Activated T-cell treated with anti-CD3 and anti-CD28 coated beads for 48 hours (primary cell): ENCODE results near the gene TBC1D24.
A peak's percentile ranks its signal among the peaks of the same experiment; 100 is the strongest.

Experiments
- DNase-seq: peaks from one replicate; pipeline ENCODE4 v3.0.0-alpha.2; 2020; ENCODE audit warnings: low read depth

The TBC1D24 gene

DNA sequence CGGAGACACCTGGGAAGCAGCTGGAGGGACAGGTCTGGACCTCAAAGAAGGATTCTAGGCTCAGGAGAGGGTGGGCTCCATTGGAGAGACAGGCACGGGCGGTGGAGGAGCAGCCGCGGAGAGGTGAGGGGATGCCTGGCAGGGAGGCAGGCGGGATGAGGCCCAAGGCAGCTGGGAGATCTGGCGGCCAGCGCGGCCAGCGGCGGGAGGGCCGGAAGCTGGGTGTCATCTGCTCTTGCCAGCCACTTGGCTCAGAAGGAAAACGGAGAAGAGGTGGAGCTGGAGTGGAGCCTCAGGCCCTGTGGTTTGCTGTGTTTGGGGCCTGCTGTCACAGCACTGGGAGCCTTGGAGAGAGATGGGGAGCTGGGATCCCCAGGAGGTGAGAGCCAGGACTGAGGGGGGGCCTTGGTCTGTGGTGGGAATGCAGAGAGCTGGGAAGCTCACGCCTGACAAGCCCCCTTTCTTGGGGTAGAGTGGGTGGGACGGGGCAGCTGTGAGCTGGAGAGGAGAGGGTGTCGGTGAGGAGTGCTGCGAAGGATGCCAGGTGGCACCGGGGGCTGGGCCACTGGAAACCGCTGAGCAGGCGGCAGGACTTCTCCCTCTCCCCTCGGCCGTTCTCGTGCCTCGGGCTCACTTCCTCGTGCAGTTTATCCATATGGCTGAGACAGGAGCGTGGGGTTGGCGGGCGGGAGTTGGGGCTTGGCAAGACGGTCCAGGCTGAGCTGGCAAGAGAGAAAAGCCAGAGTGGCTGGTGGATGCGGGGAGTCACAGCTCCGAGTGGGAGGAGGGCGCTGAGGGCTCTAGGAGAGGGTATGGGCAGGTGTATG, 8.0 kb downstream of the TBC1D24 start:
- DNase-seq, result no peak

DNA sequence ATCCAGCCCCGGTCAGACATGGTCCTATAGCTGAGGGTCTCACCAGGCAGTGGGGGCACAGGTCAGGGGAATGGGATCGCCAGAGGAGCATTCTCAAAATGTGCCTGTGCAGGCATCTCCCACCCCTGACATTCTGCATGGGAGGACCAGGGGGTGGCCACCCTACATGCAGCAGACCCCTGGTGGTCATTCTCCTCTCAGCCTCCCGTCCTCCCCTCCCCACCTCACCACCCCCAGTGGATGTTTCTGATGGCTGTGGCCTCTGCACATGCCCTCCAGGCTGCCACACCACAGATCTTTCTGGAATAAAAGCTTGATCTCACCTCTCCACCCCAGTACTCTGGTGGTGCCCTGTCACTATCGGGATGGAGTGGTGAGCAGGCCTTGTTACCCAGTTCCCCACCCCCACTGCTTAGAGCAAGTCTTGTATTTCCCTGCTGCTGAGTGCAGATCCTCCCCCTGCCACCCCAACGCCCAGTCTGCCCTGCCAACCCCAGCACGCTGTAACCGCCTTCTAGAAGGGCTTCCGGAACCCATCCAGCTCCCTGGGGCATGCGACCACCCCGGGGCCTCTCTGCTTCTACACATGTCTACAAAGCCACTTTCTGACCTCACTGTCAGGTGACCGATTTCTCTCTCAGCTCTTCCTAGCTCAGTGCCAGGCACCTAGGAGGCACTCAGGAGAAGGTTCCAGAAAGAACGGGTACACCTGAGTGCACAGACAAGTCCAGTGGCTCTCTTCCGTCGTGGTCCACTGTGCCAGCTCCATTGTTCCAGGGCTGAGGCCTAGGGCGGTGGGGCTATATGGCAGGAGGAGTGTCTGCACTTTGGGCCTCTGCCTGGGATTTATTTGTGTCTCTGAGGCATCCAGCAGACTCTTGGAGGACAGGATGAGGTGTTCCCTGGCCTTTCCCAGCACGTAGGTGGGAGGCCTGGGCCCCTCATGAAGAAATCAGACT, 9.3 kb downstream of the TBC1D24 start:
- no peak for DNase-seq

DNA sequence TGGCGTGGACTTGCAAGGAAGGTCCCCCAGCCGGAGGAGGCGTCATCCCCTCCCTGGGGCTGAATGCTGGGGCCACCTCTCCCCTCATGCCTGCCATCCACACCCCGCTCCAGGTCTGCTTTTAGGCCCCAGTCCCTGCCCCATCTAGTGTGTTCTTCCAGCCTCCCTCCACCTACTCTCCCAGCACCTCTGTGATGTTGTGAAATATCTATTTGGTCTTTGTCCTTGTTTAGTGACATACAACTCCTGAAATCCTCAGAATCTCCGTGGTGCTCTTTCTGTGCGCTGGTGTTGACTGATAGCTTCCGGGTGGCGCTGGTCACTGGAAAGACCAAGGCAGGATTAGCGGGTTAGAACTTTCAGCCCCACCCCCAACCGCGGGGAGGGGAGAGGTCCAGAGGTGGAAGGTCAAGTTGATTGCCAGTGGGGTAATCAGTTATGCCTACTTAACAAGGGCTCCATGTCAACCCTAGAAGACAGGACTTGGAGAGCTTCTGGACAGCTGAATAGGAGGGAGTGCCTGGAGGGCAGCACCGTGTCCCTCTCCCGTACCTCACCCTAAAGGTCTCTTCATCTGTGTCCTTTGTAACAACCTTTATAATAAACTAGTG, 10.1 kb downstream of the TBC1D24 start:
- no peak for DNase-seq

DNA sequence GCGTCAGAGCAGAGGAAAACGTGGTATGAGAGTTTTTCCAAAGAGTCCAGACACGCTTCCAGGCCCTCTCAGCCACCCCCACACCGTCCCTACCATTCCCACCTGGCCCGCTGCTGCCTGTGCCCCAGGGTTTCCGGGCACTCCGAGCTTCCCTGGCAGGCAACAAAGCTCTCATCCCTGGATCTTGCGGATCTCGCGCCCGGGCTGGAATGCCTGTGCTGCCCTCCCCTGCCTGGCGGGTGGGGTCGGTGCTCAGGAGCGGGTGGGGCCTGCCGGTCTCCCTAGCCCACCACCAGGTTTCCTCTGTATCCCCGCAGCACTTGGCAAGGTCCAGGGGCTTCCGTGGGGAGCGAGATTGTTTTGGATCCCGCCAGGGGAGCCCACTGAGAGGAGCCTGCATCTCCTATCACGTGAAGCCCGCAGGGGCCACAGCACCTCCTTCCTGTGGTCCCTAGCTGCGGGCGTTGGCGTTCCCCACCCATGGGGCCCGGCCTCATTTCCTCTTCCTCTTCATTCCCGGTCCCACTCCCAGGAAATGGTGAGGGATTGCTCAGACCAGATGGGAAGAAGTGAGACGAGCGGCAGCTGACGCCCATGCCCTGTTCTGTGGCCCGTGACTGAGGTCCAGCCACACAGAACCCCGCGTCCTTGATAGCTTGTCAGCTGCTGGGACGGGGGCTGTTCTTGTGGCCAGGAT, 11.0 kb downstream of the TBC1D24 start:
- DNase-seq, result no peak

DNA sequence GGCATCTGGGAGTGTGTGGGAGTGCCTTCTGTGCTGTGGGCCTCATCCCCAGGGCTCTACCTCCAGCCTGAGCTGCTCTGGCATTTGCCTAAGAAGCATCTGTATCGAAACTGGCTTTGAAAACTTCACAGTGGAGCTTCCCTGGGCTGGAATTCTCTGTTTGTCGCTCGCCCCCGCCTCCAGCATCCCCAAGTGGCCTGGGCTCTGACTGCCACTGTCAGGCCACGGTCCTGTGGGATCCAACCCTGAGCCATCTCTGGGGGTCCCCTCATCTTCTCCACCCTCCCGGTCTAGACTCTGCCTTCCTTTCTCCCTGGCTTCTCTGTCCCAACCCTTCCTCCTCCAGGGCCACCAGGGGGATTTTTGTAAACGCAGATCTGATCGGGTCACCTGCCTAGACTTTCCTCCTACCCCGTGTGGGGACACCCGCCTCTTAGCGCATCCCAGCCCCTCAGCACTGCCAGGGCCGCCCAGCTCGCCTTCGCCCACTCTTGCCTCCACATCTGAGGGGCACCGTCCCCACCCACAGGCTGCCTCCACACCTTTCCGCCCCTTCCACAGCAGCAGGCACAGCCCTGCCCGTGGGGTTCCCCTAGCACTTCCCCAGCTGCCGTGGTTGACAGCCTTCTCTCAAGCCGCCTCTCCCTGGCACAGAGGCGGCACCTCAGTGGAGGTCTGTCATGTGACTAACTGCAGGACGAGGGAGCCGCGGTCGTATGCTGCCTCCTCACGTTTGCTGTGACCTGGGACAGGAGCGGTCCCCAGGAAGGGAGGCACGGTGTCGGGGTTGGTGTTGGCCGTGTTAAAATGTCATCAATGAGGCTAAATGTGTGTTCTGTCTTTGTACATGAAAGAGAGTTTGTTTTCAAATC, 12.0 kb downstream of the TBC1D24 start:
- peak; percentile 59 for DNase-seq

DNA sequence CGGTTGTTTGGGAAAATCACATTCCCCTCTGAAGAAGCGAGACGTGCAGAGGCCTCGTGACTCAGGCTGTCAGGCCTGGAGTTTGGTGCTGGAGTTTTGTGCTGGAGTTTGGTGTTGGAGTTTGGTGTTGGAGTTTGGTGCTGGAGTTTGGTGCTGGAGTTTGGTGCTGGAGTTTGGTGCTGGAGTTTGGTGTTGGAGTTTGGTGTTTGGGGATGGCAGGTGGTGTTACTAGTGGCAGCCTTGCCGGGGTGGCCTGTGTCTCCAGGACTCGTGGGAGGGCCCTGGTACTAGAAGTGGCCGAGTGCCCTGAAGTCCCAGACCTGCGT, 12.6 kb downstream of the TBC1D24 start:
- DNase-seq, result no peak

DNA sequence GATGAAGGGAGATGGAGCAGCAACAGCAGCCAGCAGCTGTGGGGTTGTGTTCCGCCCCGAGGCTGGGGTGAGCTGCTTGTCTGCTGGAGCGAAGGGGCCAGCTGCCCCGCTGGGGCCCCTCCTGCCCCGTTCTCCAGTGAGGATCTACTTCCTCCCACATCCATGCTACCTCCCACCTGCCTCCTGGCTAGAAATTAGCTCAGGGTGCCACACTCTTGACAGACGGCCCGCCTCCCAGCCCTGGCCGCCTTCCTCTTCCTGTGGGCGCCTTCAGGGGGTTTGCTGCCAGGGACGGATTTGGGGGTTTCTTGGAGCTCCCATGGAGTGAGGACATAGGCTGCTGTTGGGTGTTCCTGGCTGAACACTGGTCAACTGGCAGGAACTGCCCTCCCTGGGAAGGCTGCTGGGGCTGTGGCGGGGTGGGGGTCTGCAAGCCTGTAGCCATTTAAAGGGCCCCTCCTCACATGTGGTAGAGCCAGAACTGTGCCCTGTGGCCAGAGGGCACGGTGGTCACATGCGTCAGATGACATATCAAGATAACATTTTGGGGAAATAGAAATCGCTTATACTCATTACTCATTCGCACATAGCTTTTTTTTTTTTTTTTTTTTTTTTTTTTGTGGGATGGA, 13.1 kb downstream of the TBC1D24 start:
- DNase-seq, result no peak

DNA sequence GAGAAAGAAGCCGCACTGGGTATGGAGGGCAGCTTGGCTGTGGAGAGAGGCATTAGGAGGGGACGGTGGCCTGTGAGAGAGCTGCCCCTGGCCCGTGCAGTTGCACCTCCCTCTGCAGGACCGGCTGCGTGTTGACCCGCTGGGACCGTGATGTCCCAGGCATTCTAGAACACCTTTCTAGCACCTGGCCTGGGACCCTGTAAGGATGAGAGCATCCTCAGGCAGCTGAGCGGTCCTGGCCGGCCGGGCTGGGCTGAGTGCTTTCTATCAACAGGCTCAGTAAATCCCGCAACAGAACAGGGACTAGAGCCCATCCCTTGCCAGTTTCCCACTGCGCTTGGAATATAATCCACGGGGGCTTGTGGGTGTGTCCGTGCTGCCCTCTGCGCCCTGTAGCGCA, 14.7 kb downstream of the TBC1D24 start:
- DNase-seq, result no peak

DNA sequence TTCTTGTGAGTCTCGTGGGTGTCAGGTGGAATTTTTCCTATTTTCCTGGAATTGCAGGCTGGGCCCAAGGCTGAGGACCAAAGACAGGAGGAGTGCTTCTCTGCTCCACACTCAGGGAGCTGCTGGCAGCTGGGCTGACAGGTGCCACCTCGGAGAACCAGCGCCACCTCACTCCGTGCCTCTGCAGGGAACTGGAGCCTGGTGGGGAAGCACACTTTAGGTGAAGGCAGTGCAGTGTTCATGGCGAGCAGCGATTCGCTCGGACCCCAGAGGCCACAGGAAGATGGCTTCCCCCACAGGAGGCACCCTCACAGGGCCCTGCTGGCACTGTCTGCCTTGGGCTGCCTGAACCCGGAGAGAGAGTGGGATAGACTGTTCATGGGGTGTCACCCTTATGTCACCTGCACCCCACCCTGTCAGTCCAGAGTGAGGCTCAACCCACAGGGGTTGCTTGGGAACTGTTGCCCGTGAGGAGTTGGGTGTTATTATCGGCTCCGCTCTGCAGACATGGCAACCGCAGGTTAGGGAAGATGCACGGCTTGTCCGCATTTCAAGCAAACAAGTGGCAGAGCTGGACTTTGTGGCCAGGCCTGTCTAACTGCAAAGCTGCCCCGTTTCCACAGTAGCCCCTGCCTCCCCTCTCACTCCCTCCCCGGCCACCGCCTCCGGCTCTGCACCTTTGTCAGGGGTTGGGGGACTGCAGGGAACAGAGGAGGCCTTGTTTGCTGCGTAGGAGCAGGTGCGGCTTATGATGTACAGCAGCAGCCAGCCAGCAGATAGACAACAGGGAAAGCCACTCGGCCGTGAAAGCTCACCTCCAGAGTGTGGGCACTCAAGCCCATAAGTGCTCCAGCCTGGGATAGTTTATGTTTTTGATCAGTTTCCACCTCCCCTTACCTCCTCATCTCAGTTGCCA, 15.5 kb downstream of the TBC1D24 start:
- no peak for DNase-seq

DNA sequence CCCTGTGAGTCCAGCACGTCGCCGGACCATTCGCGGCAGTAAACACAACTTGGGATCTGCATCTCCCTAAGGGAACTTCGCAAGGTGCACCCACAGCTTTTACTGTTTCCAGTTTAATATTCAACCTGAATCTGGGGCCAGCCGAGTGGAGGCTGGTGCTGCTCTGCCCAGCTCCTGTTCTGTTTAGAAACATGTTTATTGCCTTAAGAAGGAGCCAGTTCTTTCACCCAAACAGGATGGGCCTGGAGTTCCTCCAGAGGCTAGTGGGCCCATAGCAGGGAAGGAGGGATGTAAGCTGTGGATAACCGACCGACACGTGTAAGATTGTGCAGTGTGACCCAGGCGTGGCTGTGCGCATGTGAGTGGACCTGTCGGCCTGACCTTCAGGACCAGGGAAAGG, 17.4 kb downstream of the TBC1D24 start:
- no peak for DNase-seq

DNA sequence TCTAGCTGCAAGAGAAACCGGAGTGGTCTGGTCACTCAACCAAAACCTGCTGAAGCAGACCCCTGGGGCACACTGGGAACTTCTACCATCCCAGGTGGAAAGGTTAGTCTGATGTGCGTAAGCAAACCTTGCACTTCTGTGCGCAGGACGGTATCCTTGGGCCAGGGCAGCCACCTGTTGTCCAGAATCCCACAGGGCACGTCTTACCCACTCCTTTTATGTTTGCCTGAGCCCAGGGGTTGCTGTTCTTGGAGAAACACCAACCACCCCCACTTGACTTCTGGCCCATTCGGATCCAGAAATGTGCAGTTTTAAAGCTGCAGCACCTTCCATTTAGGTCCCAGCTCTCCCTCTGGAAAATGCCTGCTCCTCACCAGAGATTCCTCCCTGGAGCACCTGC, 18.7 kb downstream of the TBC1D24 start:
- DNase-seq, result no peak

DNA sequence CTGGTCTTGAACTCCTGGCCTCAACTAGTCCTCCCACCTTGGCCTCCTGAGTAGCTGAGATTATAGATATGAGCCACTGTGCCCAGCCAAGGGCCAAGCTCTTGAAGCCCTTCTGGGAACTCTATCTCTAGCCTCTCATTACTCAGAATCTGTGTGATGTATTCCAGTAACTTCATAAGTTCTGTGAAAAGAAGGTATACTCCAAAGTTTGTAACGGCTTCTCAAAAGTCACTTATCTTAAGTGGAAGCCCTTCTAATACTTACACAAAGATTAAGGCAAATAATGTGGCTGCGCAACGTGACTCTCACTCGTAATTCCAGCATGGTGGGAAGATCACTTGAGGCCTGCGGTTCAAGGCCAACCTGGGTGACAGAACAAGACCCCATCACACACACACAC, 19.7 kb downstream of the TBC1D24 start:
- no peak for DNase-seq

DNA sequence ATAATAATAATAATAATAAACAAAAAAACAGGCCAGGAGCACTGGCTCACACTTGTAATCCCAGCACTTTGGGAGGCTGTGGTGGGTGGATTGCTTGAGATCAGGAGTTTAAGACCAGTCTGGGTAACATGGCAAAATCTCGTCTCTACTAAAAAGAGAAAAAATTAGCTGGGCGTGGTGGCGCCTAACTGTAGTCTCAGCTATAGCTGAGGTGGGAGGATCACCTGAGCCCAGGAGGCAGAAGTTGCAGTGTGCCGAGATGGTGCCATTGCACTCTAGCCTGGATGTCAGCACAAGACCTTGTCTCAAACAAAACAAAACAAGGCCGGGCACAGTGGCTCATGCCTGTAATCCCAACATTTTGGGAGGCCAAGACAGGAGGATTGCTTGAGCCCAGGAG, 20.1 kb downstream of the TBC1D24 start:
- no peak for DNase-seq

DNA sequence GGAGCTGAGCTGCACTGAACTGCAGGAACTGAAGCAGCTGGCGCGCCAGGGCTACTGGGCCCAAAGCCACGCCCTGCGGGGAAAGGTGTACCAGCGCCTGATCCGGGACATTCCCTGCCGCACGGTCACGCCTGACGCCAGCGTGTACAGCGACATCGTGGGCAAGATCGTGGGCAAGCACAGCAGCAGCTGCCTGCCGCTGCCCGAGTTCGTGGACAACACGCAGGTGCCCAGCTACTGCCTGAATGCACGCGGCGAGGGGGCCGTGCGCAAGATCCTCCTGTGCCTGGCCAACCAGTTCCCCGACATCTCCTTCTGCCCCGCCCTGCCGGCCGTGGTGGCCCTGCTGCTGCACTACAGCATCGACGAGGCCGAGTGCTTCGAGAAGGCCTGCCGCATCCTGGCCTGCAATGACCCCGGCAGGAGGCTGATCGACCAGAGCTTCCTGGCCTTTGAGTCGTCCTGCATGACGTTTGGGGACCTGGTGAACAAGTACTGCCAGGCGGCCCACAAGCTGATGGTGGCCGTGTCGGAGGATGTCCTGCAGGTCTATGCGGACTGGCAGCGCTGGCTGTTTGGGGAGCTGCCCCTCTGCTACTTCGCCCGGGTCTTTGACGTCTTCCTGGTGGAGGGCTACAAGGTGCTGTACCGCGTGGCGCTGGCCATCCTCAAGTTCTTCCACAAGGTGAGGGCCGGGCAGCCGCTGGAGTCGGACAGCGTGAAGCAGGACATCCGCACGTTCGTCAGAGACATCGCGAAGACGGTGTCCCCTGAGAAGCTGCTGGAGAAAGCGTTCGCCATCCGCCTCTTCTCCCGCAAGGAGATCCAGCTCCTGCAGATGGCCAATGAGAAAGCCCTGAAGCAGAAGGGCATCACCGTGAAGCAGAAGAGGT, 21.5 kb downstream of the TBC1D24 start:
- no peak for DNase-seq

DNA sequence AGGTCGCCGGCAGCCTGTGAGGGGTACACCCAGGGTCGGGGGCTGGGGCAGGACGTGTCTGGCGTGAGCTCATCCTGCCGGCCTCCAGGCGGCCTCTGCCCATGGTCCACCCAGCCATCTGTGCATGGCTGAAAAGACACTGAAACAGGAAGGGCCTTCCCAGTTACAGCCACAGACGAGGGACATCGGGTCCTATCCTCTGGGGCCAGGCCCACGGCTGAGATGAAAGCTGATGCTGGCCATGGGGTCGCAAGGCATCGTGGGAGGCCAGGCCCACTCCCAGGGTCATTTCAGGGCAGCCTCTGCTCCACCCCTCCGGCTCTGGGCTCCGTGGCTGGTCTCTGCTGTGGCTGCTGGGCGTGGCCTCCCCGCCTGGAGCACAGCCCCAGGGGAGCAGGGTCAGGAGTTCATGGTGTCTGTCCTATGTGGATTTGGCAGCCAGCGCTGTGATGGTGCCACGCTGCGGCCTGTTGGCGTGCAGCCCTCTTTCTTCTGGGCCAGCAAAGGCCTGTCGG, 22.2 kb downstream of the TBC1D24 start:
- no peak for DNase-seq

DNA sequence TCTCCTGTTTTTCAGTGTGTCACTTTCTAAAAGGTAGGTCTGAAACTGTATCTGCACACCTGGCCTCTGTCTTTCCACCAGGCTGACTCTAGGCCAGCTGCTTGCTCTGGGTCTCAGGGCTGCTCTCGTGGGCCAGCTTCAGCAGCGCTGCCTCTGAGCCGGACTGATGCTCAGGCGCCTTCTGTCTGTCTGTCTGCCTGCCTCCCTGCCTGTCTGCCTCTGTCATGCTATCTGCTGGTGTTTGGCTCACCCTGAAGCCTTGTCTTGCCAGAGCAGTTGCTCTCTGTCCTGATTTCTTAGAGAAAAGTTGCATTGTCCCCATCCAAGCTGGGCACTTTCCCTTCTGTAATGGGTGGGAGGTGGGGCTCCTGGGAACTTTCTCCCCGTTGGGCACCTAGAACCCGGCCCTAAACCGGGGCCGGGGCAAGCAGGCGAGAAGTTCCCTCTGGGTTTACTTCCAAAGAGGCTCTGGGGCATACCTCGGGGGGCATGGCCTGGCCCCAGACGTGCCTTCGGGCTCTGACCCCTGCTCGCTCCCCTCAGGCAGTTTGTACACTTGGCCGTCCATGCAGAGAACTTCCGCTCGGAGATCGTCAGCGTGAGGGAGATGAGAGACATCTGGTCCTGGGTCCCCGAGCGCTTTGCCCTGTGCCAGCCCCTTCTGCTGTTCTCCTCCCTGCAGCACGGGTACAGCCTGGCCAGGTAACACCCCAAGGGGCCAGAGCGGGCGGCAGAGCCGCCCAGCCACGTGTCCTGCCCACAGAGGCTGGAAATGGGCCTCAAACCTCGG, 23.0 kb downstream of the TBC1D24 start:
- DNase-seq, result no peak

DNA sequence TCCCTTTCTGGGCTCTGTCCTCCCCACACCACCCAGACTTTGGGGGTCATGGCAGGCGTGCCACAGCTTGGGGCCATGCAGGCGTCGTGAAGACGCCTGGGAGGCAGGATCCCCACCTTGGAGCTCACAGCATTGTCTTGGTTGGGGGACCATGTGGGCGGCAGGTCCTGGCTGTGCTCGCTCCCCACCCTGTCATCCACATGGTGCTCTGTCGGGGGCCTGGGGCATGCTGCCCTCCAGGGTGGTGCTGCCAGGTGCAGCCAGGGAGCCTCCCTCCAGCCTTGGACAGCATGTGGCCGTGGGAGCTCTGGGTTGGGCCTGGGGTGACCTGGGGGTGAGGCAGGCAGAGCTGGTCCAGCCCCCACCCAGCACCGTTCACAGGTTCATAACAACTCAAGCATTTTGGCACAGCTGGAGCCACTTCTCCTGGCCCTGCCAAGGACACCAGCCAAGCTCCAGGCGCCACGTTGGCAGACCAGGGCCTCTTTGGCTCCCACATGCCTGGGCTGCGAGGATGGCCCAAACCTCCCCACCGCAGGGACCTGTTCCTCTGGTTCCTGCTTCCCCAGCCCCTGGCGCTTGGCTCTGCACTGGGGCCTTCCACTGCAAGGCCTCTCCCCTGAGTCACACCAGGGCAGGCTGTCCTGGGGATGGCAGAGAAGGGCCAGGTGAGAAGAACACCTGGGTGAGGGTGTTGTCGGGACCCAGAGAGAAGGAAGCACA, 23.8 kb downstream of the TBC1D24 start:
- DNase-seq, result no peak
